ENCODE measurements around the gene MKRN3.

DNA sequence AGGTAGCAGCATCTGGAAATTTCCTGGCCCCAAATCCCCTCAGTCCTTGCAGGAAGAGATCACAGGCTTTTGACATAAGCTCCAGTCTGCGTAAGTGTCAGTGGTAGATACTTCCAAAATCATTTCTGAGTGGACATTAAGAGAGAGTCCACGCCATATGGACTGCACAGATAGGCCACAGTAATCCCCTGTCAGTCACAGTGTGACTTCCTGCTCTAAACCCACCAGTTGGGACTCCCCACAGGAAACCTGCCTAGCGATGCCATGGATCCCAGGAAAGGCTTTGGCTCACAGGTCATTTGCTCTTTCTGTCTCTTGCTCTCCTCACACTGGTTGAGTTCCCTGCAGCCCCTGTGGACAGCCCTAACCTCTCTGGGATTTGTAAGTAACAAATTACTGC lies 28.8 kb upstream of the MKRN3 start:
- TF ChIP-seq, protein P1, sequence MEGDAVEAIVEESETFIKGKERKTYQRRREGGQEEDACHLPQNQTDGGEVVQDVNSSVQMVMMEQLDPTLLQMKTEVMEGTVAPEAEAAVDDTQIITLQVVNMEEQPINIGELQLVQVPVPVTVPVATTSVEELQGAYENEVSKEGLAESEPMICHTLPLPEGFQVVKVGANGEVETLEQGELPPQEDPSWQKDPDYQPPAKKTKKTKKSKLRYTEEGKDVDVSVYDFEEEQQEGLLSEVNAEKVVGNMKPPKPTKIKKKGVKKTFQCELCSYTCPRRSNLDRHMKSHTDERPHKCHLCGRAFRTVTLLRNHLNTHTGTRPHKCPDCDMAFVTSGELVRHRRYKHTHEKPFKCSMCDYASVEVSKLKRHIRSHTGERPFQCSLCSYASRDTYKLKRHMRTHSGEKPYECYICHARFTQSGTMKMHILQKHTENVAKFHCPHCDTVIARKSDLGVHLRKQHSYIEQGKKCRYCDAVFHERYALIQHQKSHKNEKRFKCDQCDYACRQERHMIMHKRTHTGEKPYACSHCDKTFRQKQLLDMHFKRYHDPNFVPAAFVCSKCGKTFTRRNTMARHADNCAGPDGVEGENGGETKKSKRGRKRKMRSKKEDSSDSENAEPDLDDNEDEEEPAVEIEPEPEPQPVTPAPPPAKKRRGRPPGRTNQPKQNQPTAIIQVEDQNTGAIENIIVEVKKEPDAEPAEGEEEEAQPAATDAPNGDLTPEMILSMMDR (IDR thresholded peaks at IDR 0.05; ENCODE audit: low read length), result no peak
- TF ChIP-seq EZH2phosphoT487 (IDR thresholded peaks at IDR 0.05; ENCODE audit: low read length) (no peak), EZH2 (optimal IDR thresholded peaks at IDR 0.05; ENCODE audit: low read depth, low read length) (no peak)

All from MM.1S (cell line).